K562 treated with DMSO at 1 percent for 24 hours (cell line): ENCODE results near the gene PRRG3. TPM values are rescaled to one million over a fixed set of nuclear protein-coding genes. Genes with fewer than 3 reads are reported as not detected.

Experiments
- total RNA-seq: library from RNA; unstranded; fragments of 300-600 nt; gene quantifications from 2 replicates; pipeline ENCODE4 v1.2.3, GENCODE V29; 2022; ENCODE audit warnings: low read depth; ENCODE audit not compliant: insufficient read depth

PRRG3 gene
- not detected in 2 replicates for total RNA-seq

DNA sequence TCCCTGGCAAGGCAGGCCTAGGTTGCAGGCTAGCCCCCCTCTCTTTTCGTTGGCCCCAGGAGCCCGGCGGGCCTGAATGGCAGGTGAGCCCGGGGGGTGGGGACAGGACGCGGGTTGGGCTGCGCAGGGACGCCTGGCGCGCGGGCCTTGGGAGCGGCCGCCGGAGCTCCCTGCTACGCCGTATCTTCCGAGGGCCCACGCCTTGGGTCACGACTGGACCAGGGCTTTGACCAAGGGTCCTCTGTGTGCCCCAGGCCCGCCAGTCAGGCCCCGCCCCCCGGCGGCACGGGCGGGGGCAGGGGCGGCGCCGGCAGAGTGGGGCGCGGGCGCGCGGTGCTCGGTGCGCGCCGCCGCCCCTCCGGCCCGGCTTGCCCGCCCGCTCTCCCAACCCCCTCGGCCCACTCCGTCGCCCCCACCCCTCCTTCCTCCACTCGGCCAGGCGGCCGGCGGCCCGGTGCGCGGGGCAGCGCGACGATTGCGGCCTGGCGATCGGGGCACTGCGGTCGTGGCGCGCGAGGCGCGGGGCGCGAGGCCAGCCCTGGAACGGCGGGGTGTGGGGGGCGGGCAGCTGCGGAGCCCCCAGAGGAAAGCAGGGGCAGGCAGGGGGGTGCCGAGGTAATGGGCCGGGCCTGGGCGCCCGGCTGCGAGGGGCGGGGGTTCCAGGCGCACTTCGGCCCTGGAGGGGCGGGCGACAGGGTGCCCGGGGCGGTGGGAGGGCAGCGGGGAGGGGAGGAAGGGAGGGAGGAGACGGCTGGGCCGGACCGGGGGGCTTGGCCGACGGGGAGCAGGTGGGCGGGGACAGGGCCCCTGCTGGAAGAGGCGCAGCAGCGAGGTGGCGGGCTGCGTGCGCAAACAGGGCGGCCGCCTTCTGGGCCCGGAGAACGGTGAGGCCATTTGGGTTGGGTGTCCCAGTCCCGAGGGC is at the start of gene PRRG3:
Gene PRRG3, plus strand, starts transcription at position 798 of the 922 bp plus-strand sequence. CDS start 3,357 bp downstream, outside the sequence.

DNA sequence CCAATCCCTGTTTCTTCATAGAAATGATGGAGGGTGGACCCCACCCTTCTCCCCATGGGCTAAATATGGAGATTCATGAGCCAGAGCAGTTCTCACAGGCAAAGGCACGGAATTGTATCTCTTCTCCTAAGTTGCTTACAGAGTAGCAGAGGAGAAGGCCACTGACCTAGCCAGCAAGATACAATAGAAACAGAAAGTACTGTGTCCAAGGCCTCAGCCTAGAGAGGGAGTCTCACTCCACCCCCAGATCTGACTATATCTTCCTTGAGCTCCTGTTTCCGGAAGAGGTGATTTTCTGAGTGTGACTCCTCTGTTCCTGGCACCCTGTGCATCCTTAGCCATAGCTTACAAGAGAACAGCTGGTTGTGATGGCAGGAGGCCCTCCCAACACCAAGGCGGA is 20.5 kb downstream of the PRRG3 start, which contains the start of gene FATE1:
Gene FATE1, plus strand, starts transcription at position 284 of the 400 bp plus-strand sequence. Its CDS starts 85 bp downstream, at position 369.

DNA sequence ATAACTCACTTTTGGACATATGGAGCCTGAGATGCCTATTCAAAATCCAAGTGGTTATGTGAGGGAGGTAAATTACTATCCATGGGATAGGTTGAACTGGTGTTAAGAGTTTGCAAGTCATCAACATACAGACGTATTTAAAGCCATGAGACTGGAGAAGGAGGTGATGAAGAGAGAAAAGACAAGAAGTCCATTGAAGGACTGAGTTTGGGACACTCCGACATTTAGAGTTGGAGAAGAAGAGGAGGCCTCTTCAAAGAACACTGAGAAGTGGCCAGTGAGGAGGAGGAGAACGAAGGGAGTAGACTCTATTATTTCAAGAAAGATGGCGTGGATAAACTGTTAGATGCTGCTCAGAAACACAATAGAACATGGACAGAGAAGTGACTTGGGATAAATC is 39.2 kb downstream of the PRRG3 start, which contains the start of gene CNGA2:
Gene CNGA2, plus strand, starts transcription at position 301 of the 400 bp plus-strand sequence. CDS start 3,738 bp downstream, outside the sequence.

Other genes with a start within 250 kb of the PRRG3 start
- gene PASD1, start 131.8 kb upstream of the PRRG3 start, total RNA-seq = 8.5 TPM in 2 replicates
- gene FATE1, start 20.6 kb downstream of the PRRG3 start, total RNA-seq = not detected in 2 replicates
- not detected in 2 replicates for gene CNGA2, start 39.3 kb downstream of the PRRG3 start, total RNA-seq
- gene MAGEA4, start 217.4 kb downstream of the PRRG3 start, total RNA-seq = 8.6 and 9.5 TPM in 2 replicates